Femur (tissue), 1 donor: ENCODE results near the gene ZNF354C.
"Not testable (repeated sequence)": the region's sequence is repeated elsewhere in the genome, so short reads cannot be mapped to it uniquely, and the experiment has no call there.

Source experiments
- DNase-seq: peaks from one replicate; pipeline ENCODE4 v3.0.0-alpha.2; 2017

ZNF354C gene

GRCh38 chr5:179060116-179061008, at the start of gene ZNF354C:
Gene ZNF354C, plus strand, starts transcription at chr5:179060373. Its CDS starts 1,696 bp downstream, at chr5:179062069.
- DNase-seq, result peak; percentile 95

- DNase-seq, result peak; percentile 97
Observed at GRCh38 chr5:179023528-179024189, 36.5 kb upstream of the ZNF354C start, which contains the start of gene ZNF879. Gene ZNF879, plus strand, starts transcription at chr5:179023804. Its CDS starts 1,201 bp downstream, at chr5:179025005.

- DNase-seq, result no peak
Observed at GRCh38 chr5:179033004-179033580, 27.1 kb upstream of the ZNF354C start.

- no peak for DNase-seq
Observed at GRCh38 chr5:179044765-179045164, 15.4 kb upstream of the ZNF354C start.

- DNase-seq, result no peak
Observed at GRCh38 chr5:179051784-179052183, 8.4 kb upstream of the ZNF354C start.

GRCh38 chr5:179054036-179054785, 6.0 kb upstream of the ZNF354C start:
- no peak for DNase-seq

GRCh38 chr5:179054876-179055275, 5.3 kb upstream of the ZNF354C start:
- DNase-seq, result no peak

GRCh38 chr5:179055436-179055835, 4.7 kb upstream of the ZNF354C start:
- DNase-seq, result no peak

- DNase-seq, result no peak
Observed at GRCh38 chr5:179055841-179056240, 4.3 kb upstream of the ZNF354C start.

GRCh38 chr5:179061025-179061424, 852 bp downstream of the ZNF354C start:
- peak; percentile 17 for DNase-seq

GRCh38 chr5:179065703-179066102, 5.5 kb downstream of the ZNF354C start:
- no peak for DNase-seq

GRCh38 chr5:179079165-179079987, 19.2 kb downstream of the ZNF354C start:
- no peak for DNase-seq

- no peak for DNase-seq
Observed at GRCh38 chr5:179080724-179081123, 20.6 kb downstream of the ZNF354C start.

- no peak for DNase-seq
Observed at GRCh38 chr5:179089502-179089901, 29.3 kb downstream of the ZNF354C start.

GRCh38 chr5:179101282-179101681, 41.1 kb downstream of the ZNF354C start:
- not testable (repeated sequence) for DNase-seq

GRCh38 chr5:179110528-179110927, 50.4 kb downstream of the ZNF354C start:
- no peak for DNase-seq

- no peak for DNase-seq
Observed at GRCh38 chr5:179111267-179112207, 51.4 kb downstream of the ZNF354C start.

- DNase-seq, result no peak
Observed at GRCh38 chr5:179112469-179113142, 52.4 kb downstream of the ZNF354C start.

GRCh38 chr5:179113143-179113530, 53.0 kb downstream of the ZNF354C start:
- DNase-seq, result no peak
